HepG2 (cell line): ENCODE data around the gene UBE2R2. TPM values are rescaled to one million over a fixed set of nuclear protein-coding genes. Genes with fewer than 3 reads are reported as not detected.

ENCODE experiments used
- ATAC-seq: fragments of 200-7000 bp; cut with Tn5 transposase; 3 replicates; pipeline ENCODE4 v1.9.1; 2020; ENCODE audit warnings: mild to moderate bottlenecking, moderate library complexity
- BruUV-seq: library from RNA; stranded (reverse); fragments of 400-500 nt; replicated peaks from 2 replicates; lab custom pipeline; 2021; lab: Mats Ljungman, UMichigan
- CTCF ChIA-PET: fragments of 300-600 bp; formaldehyde crosslinking; extraction: SDS; loops from one replicate; lab custom pipeline; 2021; ENCODE audit warnings: low total read pairs, inconsistent platforms, low intra/inter-chr PET ratio; lab: Yijun Ruan, JAX
- POLR2A ChIA-PET: fragments of 350-600 bp; sonication (Branson Sonifier 250); formaldehyde crosslinking; loops from one replicate; lab custom pipeline; 2020; ENCODE audit warnings: antibody characterized with exemption, inconsistent platforms; lab: Yijun Ruan, JAX
- DNase-seq: peaks from one replicate; pipeline ENCODE4 v3.0.0-alpha.2; 2015; ENCODE audit warnings: low spot score
- FAIRE-seq: peaks from 3 replicates; lab custom pipeline; 2011; peaks lifted over from hg19 to GRCh38; lab: Jason Lieb, UNC
- H2AFZ ChIP-seq: one replicate; pipeline ENCODE4 v1.6.1; 2011; ENCODE audit warnings: low read length, inconsistent platforms
- H3K27ac ChIP-seq: fragments of 300-600 bp; 3 replicates; pipeline ENCODE4 v1.8.0; 2011; ENCODE audit warnings: mixed run types, mild to moderate bottlenecking, mixed read lengths, low read length, inconsistent platforms; ENCODE audit not compliant: insufficient read depth; ENCODE audit errors: extremely low read length
- H3K27me3 ChIP-seq, 2 experiments: fragments of 200-600 bp in 1 of 2; 2 replicates in 1 of 2; 3 replicates in 1 of 2; pipeline versions ENCODE4 v1.6.0 to v1.8.0; 2011; ENCODE audit warnings: low read length in 2 of 2, mild to moderate bottlenecking in 2 of 2, moderate library complexity in 2 of 2, inconsistent platforms in 1 of 2; ENCODE audit not compliant: insufficient read depth in 2 of 2, control insufficient read depth in 1 of 2
- H3K36me3 ChIP-seq, 2 experiments: fragments of 200-600 bp in 1 of 2; replicated peaks in 1 of 2; 2 replicates in 1 of 2; 3 replicates in 1 of 2; pipeline versions ENCODE4 v1.5.1 to v1.8.0; 2011; ENCODE audit warnings: low read length in 2 of 2, inconsistent platforms in 1 of 2; ENCODE audit not compliant: insufficient read depth in 2 of 2, control insufficient read depth in 1 of 2
- H3K4me1 ChIP-seq: 2 replicates; pipeline ENCODE4 v1.5.1; 2012; ENCODE audit warnings: low read length, inconsistent platforms; ENCODE audit not compliant: insufficient read depth
- H3K4me2 ChIP-seq: 2 replicates; pipeline ENCODE4 v1.6.0; 2011; ENCODE audit warnings: low read depth, low read length, inconsistent platforms
- H3K4me3 ChIP-seq, 3 experiments: fragments of 200-600 bp in 1 of 3; sonication (generic), shearing (Covaris generic) in 1 of 3; replicated peaks in 1 of 3; 2 replicates each; pipeline ENCODE4 v1.5.1; 2011 to 2016; ENCODE audit warnings: low read length in 3 of 3, inconsistent platforms in 2 of 3, low read depth in 2 of 3, mild to moderate bottlenecking in 2 of 3, control low read depth in 1 of 3, mixed read lengths in 1 of 3; ENCODE audit not compliant: insufficient read depth in 1 of 3
- H3K79me2 ChIP-seq: one replicate; pipeline ENCODE4 v1.6.1; 2011; ENCODE audit warnings: low read length, inconsistent platforms; ENCODE audit not compliant: insufficient read depth
- H3K9ac ChIP-seq: 2 replicates; pipeline ENCODE4 v1.6.0; 2011; ENCODE audit warnings: mild to moderate bottlenecking, low read depth, low read length, inconsistent platforms; ENCODE audit not compliant: insufficient read depth
- H3K9me3 ChIP-seq: 2 replicates; pipeline ENCODE4 v1.5.1; 2012; ENCODE audit warnings: mild to moderate bottlenecking, low read length
- H4K20me1 ChIP-seq: 2 replicates; pipeline ENCODE4 v1.6.0; 2011; ENCODE audit warnings: inconsistent platforms, mild to moderate bottlenecking, low read length, moderate library complexity; ENCODE audit not compliant: insufficient read depth
- BHLHE40 ChIP-seq: IDR thresholded peaks from 2 replicates; pipeline ENCODE4 v1.6.1; 2011; ENCODE audit warnings: low read length, improper control_type of control experiment
- GPN1 ChIP-seq: sonication (generic); formaldehyde crosslinking; IDR thresholded peaks from 2 replicates; pipeline ENCODE4 v1.5.1; 2020; ENCODE audit warnings: missing genetic modification reagents, borderline replicate concordance
- PCBP1 ChIP-seq: fragments of 200-400 bp; formaldehyde crosslinking; IDR thresholded peaks from 2 replicates; pipeline ENCODE4 v1.6.1; 2017; ENCODE audit warnings: mild to moderate bottlenecking, low read depth, low read length, borderline replicate concordance
- RFXANK ChIP-seq: IDR thresholded peaks from 2 replicates; pipeline ENCODE4 v1.6.1; 2016
- RFXAP ChIP-seq: sonication (generic); formaldehyde crosslinking; IDR thresholded peaks from 2 replicates; pipeline ENCODE4 v1.4.0; 2020; ENCODE audit warnings: missing genetic modification reagents, borderline replicate concordance
- TAF15 ChIP-seq: fragments of 200-400 bp; formaldehyde crosslinking; IDR thresholded peaks from one replicate; pipeline ENCODE4 v1.6.1; 2018; ENCODE audit warnings: mild to moderate bottlenecking, low read depth, low read length; ENCODE audit not compliant: poor library complexity, severe bottlenecking
- ZNF562 ChIP-seq: sonication (generic); formaldehyde crosslinking; IDR thresholded peaks from 2 replicates; pipeline ENCODE4 v1.8.0; 2022; ENCODE audit warnings: missing genetic modification reagents, borderline replicate concordance
- ZNF670 ChIP-seq: sonication (generic); formaldehyde crosslinking; IDR thresholded peaks from 2 replicates; pipeline ENCODE4 v1.8.0; 2022; ENCODE audit warnings: mild to moderate bottlenecking, missing genetic modification reagents, borderline replicate concordance
- WGBS: methylation state at CpG from one replicate; pipeline ENCODE4 v1.1.6; 2017; ENCODE audit warnings: low lambda C conversion rate; 5-methylcytosine and 5-hydroxymethylcytosine counted together
- in situ Hi-C: cut with HindIII; loops from 2 replicates; pipeline ENCODE4 v1.10.0; 2017; ENCODE audit warnings: low pct_unique_long_range_greater_than_20kb; ENCODE audit not compliant: extremely low pct_ligation_motif_present
- intact Hi-C: fragments of 100-400 bp; cut with micrococcal nuclease; formaldehyde crosslinking; loops from one replicate; pipeline ENCODE4 v1.10.0; 2022; ENCODE audit not compliant: unreplicated experiment
- polyA plus RNA-seq, 8 experiments: library from polyadenylated mRNA; depleted of rRNA in 3 of 8; stranded (reverse) in 7 of 8; unstranded in 1 of 8; fragments of >200 nt; fragmentation: Illumina TruSeq in 4 of 8; extraction: Trizol in 4 of 8; gene quantifications; 2 replicates each; pipeline versions ENCODE4 v1.2.1 to v1.2.3, GENCODE V29; 2011 to 2016; ENCODE audit warnings: low read depth in 4 of 8, missing spikeins in 1 of 8, mixed read lengths in 1 of 8; ENCODE audit not compliant: insufficient read depth in 1 of 8
- total RNA-seq, 5 experiments: library from RNA; depleted of rRNA; stranded (reverse); fragments of >200 nt; fragmentation: Illumina TruSeq; extraction: Trizol; gene quantifications; 2 replicates each; pipeline ENCODE4 v1.2.3, GENCODE V29; 2016; ENCODE audit warnings: low read depth in 1 of 5
- TF ChIP-seq, protein P1 (sequence below): sonication (generic); formaldehyde crosslinking; IDR thresholded peaks from 2 replicates; pipeline ENCODE4 v1.5.1; 2020; ENCODE audit warnings: mild to moderate bottlenecking, missing genetic modification reagents, borderline replicate concordance

Gene UBE2R2
- total and polyA plus RNA-seq, 2 of the 13 experiments (the other 11 are each of a cell fraction or from before 2014, with no cell fraction given) = 14.8 to 20.9 TPM

DNA sequence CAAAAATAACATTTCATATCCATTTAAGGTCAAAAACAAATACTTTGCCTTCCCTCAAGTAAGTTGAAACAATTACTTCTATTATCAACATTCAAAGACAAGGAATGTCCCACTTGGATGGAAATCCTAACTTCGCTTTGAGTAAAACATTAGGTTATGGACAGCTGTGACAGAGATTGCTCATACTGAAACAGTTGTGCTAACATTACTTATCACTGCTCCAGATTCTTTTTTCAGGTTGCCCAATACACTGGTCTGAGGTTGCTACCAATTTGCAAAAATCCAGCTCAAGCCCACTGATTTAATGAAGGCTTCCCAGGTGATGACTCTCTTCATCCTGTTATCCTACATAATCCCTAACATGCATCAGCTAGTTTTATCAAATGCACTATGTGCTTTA is 133.4 kb downstream of the UBE2R2 start:
- Histone ChIP-seq H3K4me1 (no peaks in the 10 kb centered on the region), H4K20me1 (no peaks in the 10 kb centered on the region), H3K4me2 (no peak overlapping the region), H3K79me2 (no peaks in the 10 kb centered on the region), H2AFZ (no peak overlapping the region), H3K27ac (no peak overlapping the region), H3K36me3 (peaks cover 14 to 53% of the 10 kb centered on the region in 2 experiments), H3K9me3 (no peaks in the 10 kb centered on the region), H3K4me3 (no peak overlapping the region), H3K9ac (no peak overlapping the region), H3K27me3 (no peaks in the 10 kb centered on the region)
- TF ChIP-seq RFXAP (CRISPR knock-in tag) (no peak), PCBP1 (no peak), BHLHE40 (no peak), RFXANK (CRISPR knock-in tag) (no peak), ZNF670 (no peak), GPN1 (no peak), ZNF562 (CRISPR knock-in tag) (no peak), TAF15 (no peak)
- TF ChIP-seq, protein P1, sequence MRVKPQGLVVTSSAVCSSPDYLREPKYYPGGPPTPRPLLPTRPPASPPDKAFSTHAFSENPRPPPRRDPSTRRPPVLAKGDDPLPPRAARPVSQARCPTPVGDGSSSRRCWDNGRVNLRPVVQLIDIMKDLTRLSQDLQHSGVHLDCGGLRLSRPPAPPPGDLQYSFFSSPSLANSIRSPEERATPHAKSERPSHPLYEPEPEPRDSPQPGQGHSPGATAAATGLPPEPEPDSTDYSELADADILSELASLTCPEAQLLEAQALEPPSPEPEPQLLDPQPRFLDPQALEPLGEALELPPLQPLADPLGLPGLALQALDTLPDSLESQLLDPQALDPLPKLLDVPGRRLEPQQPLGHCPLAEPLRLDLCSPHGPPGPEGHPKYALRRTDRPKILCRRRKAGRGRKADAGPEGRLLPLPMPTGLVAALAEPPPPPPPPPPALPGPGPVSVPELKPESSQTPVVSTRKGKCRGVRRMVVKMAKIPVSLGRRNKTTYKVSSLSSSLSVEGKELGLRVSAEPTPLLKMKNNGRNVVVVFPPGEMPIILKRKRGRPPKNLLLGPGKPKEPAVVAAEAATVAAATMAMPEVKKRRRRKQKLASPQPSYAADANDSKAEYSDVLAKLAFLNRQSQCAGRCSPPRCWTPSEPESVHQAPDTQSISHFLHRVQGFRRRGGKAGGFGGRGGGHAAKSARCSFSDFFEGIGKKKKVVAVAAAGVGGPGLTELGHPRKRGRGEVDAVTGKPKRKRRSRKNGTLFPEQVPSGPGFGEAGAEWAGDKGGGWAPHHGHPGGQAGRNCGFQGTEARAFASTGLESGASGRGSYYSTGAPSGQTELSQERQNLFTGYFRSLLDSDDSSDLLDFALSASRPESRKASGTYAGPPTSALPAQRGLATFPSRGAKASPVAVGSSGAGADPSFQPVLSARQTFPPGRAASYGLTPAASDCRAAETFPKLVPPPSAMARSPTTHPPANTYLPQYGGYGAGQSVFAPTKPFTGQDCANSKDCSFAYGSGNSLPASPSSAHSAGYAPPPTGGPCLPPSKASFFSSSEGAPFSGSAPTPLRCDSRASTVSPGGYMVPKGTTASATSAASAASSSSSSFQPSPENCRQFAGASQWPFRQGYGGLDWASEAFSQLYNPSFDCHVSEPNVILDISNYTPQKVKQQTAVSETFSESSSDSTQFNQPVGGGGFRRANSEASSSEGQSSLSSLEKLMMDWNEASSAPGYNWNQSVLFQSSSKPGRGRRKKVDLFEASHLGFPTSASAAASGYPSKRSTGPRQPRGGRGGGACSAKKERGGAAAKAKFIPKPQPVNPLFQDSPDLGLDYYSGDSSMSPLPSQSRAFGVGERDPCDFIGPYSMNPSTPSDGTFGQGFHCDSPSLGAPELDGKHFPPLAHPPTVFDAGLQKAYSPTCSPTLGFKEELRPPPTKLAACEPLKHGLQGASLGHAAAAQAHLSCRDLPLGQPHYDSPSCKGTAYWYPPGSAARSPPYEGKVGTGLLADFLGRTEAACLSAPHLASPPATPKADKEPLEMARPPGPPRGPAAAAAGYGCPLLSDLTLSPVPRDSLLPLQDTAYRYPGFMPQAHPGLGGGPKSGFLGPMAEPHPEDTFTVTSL (CRISPR knock-in tag) = no peak
- ATAC-seq (no peak), DNase-seq (no peak), FAIRE-seq (no peak)
- ChIA-PET CTCF (no interaction called here), POLR2A (no interaction called here)
- in situ Hi-C loops = no loop called here
- no TSS peak for BruUV-seq
- intact Hi-C loops = no loop called here
- 100% methylated on average over 1 of the region's 1 CpG for WGBS
